Placental pericyte (primary cell): ENCODE results near the gene TMEM201. TPM values are rescaled to one million over a fixed set of nuclear protein-coding genes. Genes with fewer than 3 reads are reported as not detected.

Experiments used
- total RNA-seq: library from RNA; depleted of rRNA; stranded (reverse); fragments of >200 nt; gene quantifications from 2 replicates; pipeline ENCODE4 v1.2.3, GENCODE V29; 2012

The TMEM201 gene
- total RNA-seq = 9.0 and 13.0 TPM in 2 replicates

GRCh38 chr1:9588551-9589143 is at the start of gene TMEM201:
Gene TMEM201, plus strand, starts transcription at chr1:9588911. Its CDS starts 20 bp downstream, at chr1:9588931.

GRCh38 chr1:9539165-9539828 is 49.4 kb upstream of the TMEM201 start, which contains the start of gene SLC25A33:
Gene SLC25A33, plus strand, starts transcription at chr1:9539465. Its CDS starts 227 bp downstream, at chr1:9539692.

GRCh38 chr1:9651565-9652378 is 63.1 kb downstream of the TMEM201 start, which contains the start of gene PIK3CD:
Gene PIK3CD, plus strand, starts transcription at chr1:9651731. Its CDS starts 58,725 bp downstream, at chr1:9710456.

Other genes starting within 250 kb of the TMEM201 start
- gene SLC25A33, start 49.4 kb upstream of the TMEM201 start, total RNA-seq = 5.9 and 6.6 TPM in 2 replicates
- gene PIK3CD, start 62.8 kb downstream of the TMEM201 start, total RNA-seq = 12.7 and 23.2 TPM in 2 replicates
- gene CLSTN1, start 235.1 kb downstream of the TMEM201 start, total RNA-seq = 84.2 and 190 TPM in 2 replicates